ENCODE results near the gene DEFB125.

The DEFB125 gene, protein sequence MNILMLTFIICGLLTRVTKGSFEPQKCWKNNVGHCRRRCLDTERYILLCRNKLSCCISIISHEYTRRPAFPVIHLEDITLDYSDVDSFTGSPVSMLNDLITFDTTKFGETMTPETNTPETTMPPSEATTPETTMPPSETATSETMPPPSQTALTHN

DNA sequence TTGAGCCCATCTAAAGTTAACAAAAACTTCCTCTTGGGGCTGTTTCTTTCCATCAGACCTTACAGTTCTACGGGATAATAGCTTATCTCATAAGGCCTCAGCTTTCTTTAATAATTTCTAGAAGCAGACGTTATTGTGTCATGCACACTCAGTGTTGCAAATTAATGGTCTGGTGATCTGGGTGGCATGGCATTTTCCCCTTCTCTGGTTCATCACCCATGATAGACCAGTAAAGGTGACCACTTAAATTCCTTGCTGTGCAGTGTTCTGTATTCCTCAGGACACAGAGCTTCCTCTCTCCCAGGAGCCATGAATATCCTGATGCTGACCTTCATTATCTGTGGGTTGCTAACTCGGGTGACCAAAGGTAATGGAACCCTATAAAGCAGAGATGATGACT, at the start of gene DEFB125:
Gene DEFB125 (plus strand): TSS at position 272 of the 400 bp plus-strand sequence. CDS start 38 bp downstream, at position 310.
- Histone ChIP-seq H3K36me3 (no peaks in the 10 kb centered on the region), H3K9me3 (peaks cover 0 to 5% (median 3%) of the 10 kb centered on the region in 3 donors), H3K27me3 (no peaks in the 10 kb centered on the region), H3K4me1 (no peaks in the 10 kb centered on the region), H3K27ac (no peak within 1 kb of the TSS), H3K4me3 (no peak within 1 kb of the TSS)
- intact Hi-C loops (cut with DNase I; ENCODE audit: low total_unique reads): no loop called here
- DNase-seq: no peak
- TF ChIP-seq, protein P1, sequence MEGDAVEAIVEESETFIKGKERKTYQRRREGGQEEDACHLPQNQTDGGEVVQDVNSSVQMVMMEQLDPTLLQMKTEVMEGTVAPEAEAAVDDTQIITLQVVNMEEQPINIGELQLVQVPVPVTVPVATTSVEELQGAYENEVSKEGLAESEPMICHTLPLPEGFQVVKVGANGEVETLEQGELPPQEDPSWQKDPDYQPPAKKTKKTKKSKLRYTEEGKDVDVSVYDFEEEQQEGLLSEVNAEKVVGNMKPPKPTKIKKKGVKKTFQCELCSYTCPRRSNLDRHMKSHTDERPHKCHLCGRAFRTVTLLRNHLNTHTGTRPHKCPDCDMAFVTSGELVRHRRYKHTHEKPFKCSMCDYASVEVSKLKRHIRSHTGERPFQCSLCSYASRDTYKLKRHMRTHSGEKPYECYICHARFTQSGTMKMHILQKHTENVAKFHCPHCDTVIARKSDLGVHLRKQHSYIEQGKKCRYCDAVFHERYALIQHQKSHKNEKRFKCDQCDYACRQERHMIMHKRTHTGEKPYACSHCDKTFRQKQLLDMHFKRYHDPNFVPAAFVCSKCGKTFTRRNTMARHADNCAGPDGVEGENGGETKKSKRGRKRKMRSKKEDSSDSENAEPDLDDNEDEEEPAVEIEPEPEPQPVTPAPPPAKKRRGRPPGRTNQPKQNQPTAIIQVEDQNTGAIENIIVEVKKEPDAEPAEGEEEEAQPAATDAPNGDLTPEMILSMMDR (IDR thresholded peaks at IDR 0.05): no peak

DNA sequence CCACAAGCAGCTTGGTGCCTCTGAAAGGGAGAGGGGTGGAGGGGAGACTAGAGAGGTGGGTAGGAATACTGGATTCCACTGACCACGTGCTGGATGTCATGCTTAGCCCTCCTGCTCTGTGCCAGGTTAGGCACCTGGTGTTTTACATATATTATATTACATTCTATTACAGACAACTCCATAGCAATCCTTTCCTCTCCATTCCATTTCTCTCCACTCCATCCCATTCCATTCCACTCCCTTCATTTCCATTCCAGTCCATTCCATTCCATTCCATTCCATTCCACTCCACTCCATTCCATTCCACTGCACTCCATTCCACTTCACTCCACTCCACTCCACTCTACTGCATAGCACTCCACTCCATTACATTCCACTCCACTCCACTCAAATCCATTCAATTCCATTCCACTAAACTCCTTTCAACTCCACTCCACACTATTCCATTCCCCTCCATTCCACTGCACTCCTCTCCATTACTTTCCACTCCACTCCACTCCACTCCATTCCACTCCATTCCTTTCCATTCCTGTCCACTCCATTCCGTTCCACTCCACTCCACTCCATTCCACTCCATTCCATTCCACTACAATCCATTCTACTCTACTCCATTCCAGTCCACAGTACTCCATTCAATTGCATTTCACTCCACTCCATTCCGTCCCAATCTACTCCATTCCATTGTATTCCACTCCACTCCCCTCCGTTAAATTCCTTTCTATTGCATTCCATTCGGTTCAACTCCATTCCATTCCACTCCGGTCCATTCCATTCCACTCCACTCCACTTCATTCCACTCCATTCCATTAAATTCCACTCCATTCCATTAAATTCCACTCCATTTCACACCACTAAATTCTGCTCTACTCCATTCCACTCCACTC, 27.2 kb upstream of the DEFB125 start:
- no peaks in the 10 kb centered on the region for H3K9me3 ChIP-seq
- H3K27me3 ChIP-seq: peaks cover 0 to 10% of the 10 kb centered on the region in 2 donors
- H3K36me3 ChIP-seq: no peaks in the 10 kb centered on the region
- intact Hi-C loops (cut with DNase I; ENCODE audit: low total_unique reads): no loop called here
- DNase-seq: no peak
- H3K4me1 ChIP-seq: no peaks in the 10 kb centered on the region
- no peak overlapping the region for H3K27ac ChIP-seq
- H3K4me3 ChIP-seq: no peak overlapping the region
- TF ChIP-seq, protein P1 (IDR thresholded peaks at IDR 0.05): no peak

DNA sequence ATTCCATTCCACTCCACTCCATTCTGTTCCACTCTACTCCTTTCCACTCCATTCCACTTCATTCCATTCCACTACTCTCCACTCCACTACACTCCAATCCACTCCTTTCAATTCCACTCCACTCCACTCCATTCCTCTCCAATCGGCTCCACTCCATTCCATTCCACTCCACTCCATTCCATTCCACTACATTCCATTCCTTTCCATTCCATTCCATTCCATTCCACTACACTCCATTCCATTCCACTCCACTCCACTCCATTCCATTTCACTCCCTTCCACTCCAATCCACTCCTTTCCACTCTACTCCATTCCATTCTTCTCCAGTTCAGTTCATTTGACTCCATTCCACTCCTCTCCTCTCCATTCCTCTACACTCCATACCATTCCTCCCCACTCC, 26.2 kb upstream of the DEFB125 start:
- TF ChIP-seq, protein P1 (IDR thresholded peaks at IDR 0.05): no peak
- H3K27me3 ChIP-seq: peaks cover 0 to 12% of the 10 kb centered on the region in 2 donors
- H3K4me3 ChIP-seq: no peak overlapping the region
- H3K36me3 ChIP-seq: no peaks in the 10 kb centered on the region
- H3K9me3 ChIP-seq: no peaks in the 10 kb centered on the region
- no peak for DNase-seq
- intact Hi-C loops (cut with DNase I; ENCODE audit: low total_unique reads): no loop called here
- no peaks in the 10 kb centered on the region for H3K4me1 ChIP-seq
- H3K27ac ChIP-seq: no peak overlapping the region

DNA sequence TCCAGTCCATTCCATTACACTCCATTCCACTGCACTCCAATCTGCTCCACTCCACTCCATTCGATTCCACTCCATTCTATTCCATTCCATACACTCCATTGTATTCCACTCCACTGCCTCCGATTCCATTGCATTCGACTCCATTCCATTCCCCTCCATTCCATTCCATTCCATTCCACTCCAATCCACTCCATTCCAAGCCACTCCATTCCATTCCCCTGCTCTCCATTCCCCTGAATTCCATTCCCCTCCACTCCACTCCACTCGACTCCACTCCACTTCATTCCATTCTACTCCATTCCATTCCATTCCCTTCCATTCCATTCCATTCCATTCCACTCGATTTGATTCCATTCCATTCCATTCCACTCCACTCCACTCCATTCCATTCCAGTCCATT, 25.7 kb upstream of the DEFB125 start:
- DNase-seq: no peak
- H3K4me1 ChIP-seq: no peaks in the 10 kb centered on the region
- TF ChIP-seq, protein P1 (IDR thresholded peaks at IDR 0.05): no peak
- H3K4me3 ChIP-seq: no peak overlapping the region
- H3K9me3 ChIP-seq: no peaks in the 10 kb centered on the region
- intact Hi-C loops (cut with DNase I; ENCODE audit: low total_unique reads): no loop called here
- no peak overlapping the region for H3K27ac ChIP-seq
- peaks cover 0 to 17% of the 10 kb centered on the region in 2 donors for H3K27me3 ChIP-seq
- H3K36me3 ChIP-seq: no peaks in the 10 kb centered on the region

DNA sequence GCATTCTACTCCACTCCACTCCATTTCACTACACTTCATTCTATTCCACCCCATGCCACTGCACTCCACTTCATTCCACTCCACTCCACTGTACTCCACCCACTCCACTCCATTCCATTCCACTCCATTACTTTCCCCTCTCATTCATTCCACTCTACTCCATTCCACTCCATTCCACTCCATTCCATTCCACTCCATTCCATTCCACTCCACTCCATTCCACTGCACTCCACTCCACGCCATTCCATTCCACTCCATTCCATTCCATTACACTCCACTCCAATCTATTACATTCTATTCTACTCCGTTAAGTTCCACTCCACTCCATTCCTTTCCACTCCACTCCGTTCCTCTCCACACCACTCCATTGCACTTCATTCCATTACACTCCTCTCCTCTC, 25.0 kb upstream of the DEFB125 start:
- TF ChIP-seq, protein P1 (IDR thresholded peaks at IDR 0.05): no peak
- Histone ChIP-seq H3K27ac (no peak overlapping the region), H3K36me3 (no peaks in the 10 kb centered on the region), H3K27me3 (peaks cover 0 to 24% of the 10 kb centered on the region in 2 donors), H3K4me3 (no peak overlapping the region), H3K4me1 (no peaks in the 10 kb centered on the region), H3K9me3 (no peaks in the 10 kb centered on the region)
- DNase-seq: no peak
- intact Hi-C loops (cut with DNase I; ENCODE audit: low total_unique reads): no loop called here
